HG03103 (cell line): Measurements from ENCODE around the gene MISP.

Experiments
- ATAC-seq: cut with Tn5 transposase; IDR thresholded peaks from one replicate; pipeline ENCODE4 v1.9.1; 2021; ENCODE audit warnings: low read depth; ENCODE audit not compliant: unreplicated experiment

The MISP gene

DNA sequence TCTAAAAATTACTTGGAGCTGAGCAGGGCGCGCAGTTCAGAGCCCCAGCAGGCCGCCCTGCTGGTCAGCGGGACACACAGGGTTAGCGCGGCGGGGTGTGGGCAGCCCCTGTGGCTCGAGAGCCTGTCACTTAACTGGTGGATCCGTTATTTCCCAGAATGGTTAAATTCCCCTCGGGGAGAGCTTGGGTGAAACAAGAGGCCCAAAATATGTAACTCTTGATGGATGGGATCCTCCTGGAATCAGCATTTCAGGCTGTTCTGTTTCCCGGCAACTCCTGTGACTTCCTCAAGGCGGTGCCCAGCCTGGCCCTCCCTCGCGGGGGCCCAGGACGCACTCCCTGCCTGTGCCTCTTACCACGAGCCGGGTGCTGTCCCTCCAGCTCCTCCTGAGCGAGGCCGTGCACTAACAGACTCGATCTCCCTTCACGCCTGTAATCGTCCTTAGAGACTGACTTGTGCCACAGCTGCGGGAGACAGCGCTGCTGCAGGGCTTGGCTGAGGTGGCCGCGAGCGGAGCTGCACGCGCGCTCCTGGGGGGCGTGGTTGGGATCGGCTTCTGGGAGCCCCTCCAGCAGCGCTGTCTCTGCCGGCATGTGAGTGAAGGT, 56.0 kb downstream of the MISP start:
- no peak for ATAC-seq

DNA sequence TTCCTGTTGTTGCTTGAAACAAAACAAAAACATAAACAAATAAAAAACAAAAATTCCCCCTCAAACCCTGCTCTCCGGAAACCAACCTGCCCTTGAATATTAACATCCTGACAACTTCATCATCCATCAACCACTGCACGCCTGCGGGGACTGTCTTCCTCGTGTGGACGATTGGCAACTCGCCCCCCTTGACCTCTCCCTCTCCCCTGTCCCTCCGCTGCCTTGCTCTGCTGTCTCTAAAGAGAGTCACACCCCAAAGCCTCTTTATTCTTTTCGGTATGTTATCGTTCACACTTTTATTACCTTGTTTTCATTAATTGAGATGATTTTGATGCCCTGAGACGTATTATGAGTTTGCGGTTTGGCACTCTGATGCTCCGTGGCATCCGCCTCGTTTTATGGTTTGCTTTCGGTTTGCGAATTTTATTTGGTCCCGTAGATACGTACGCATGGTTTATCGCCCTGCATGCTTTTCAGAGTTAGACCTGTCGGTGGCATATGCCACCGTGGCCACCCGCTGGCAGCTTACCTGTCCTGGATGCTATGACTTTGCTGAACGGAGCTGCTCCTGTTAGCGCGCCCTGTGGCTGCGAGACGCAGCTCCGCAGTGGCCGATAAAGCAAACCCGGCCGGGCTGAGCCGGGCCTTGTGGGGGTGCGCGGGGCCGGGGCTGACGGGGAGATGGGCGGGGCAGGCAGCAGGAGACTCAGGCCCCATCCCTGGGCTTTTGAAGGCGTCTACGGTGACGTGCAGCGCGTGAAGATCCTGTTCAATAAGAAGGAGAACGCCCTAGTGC, 56.9 kb downstream of the MISP start:
- no peak for ATAC-seq

DNA sequence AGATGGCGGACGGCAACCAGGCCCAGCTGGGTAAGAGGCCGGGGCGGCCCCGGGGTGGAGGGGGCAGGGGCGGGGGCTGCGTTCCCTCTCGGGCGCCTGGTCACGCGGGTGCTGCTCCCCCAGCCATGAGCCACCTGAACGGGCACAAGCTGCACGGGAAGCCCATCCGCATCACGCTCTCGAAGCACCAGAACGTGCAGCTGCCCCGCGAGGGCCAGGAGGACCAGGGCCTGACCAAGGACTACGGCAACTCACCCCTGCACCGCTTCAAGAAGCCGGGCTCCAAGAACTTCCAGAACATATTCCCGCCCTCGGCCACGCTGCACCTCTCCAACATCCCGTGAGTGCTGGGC, 57.5 kb downstream of the MISP start:
- no peak for ATAC-seq

DNA sequence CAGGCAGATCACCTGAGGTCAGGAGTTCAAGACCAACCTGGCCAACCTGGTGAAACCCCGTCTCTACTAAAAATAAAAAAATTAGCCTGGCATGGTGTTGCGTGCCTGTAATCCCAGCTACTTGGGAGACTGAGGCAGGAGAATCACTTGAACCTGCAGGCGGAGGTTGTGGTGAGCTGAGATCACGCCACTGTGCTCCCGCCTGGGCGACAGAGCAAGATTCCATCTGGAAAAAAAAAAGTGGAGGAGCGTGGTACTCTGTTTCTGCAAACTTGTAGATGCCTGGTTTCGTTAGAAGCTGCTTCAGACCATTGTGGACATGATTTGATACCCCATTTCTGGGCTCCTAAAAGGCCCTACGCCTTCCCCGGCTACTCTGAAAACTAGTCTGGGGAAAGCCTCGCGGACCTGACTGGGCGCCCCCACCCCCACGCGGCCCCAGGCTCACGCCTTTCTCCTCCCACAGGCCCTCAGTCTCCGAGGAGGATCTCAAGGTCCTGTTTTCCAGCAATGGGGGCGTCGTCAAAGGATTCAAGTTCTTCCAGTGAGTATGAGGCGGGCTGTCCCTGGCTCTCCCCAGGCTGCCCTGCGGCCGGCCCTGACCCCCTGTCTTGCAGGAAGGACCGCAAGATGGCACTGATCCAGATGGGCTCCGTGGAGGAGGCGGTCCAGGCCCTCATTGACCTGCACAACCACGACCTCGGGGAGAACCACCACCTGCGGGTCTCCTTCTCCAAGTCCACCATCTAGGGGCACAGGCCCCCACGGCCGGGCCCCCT, 59.4 kb downstream of the MISP start:
- no peak for ATAC-seq

DNA sequence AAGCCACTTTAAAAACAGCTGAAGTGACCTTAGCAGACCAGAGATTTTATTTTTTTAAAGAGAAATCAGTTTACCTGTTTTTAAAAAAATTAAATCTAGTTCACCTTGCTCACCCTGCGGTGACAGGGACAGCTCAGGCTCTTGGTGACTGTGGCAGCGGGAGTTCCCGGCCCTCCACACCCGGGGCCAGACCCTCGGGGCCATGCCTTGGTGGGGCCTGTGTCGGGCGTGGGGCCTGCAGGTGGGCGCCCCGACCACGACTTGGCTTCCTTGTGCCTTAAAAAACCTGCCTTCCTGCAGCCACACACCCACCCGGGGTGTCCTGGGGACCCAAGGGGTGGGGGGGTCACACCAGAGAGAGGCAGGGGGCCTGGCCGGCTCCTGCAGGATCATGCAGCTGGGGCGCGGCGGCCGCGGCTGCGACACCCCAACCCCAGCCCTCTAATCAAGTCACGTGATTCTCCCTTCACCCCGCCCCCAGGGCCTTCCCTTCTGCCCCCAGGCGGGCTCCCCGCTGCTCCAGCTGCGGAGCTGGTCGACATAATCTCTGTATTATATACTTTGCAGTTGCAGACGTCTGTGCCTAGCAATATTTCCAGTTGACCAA, 60.1 kb downstream of the MISP start:
- no peak for ATAC-seq

DNA sequence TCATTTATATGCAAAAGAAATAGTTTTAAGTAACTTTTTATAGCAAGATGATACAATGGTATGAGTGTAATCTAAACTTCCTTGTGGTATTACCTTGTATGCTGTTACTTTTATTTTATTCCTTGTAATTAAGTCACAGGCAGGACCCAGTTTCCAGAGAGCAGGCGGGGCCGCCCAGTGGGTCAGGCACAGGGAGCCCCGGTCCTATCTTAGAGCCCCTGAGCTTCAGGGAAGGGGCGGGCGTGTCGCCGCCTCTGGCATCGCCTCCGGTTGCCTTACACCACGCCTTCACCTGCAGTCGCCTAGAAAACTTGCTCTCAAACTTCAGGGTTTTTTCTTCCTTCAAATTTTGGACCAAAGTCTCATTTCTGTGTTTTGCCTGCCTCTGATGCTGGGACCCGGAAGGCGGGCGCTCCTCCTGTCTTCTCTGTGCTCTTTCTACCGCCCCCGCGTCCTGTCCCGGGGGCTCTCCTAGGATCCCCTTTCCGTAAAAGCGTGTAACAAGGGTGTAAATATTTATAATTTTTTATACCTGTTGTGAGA, 60.7 kb downstream of the MISP start:
- no peak for ATAC-seq

DNA sequence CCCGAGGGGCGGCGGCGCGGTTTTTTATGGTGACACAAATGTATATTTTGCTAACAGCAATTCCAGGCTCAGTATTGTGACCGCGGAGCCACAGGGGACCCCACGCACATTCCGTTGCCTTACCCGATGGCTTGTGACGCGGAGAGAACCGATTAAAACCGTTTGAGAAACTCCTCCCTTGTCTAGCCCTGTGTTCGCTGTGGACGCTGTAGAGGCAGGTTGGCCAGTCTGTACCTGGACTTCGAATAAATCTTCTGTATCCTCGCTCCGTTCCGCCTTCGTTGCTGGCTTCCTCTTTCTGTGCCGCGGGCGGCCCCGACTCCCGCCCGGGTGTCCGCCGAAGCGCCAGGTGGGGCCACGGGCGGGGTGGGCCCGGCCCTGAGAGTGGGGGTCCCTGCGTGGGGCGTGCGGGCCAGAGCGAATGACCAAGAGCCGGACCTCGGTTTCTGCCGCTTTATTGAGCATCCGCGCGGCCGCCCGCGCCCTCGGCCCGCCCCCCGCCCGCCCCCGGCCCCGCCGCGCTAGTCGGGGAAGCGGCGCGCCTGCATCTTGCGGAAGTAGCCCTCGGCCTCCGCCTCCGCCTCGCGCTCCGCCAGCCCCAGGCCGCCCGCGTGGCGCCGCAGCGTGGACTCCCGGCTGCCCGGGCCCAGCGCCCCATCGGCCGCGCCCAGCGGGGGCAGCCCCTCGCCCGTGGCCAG, 61.3 kb downstream of the MISP start:
- ATAC-seq = no peak

DNA sequence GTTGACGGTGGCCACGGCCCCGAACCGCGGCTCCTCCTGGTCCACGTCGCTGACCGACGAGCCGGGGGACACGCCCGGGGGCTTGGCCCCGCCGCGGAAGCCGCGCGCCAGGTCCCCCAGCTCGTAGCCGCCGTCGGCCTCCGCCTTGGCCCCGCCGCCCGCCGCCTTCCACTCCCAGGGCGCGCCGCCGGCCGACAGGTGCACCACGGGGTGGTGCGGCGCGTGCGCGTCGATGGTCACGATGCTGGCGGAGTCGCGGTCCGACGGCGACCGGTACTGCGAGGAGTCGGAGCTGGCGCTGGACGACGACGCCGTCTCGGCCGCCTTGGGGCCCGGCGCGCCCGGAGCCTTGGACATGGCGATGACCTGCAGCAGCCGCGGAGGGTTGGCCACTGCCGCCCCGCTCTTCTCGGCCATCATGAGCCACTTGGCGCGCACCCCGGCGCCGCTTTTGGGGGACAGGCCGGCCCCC, 61.9 kb downstream of the MISP start:
- no peak for ATAC-seq

DNA sequence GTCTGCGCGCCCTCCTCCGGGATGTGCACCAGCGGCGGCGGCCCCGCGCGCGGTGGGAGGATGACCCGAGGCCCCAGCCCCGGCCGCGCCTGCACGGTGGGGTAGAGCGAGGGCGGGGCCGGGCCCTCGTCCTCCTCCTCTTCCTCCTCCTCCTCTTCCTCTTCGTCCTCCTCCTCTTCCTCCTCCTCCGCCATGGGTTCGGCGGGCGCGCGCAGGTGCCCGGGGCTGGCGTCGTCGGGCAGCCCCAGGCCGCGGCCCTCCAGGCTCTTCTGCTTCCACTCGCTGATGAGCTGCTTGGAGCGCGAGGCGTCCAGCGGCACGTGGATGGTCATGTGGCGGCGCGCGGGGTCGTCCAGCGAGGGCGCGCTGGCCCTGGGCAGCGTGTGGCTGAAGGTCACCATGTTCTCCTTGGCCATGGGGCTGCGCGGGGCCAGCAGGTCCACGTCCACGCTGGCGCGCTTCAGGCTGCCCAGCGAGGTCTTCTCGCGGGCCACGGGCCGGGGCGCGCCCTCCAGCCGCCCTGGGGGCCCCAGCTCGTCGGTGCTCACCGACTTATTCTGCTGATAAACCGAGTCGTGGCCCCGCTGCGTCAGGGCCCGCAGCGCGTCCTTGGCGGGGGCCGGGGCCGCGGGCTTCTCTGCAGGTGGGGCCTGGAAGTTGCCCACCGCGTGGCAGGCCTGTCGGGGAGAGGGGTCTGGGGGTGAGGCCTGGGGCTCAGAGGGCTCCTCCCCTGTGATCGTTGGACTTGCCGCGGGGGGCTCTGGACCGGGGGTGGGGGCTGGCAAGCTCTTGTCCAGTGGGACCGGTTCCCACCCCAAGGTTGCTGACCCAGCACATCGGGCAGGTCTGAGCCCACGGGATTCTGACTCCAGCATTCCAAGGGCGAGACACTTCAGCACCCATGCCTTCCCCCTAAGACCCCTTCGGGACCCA, 62.6 kb downstream of the MISP start:
- ATAC-seq = no peak
